Endothelial cell of umbilical vein (primary cell): Measurements from ENCODE around the gene SUMF1. TPM values are rescaled to one million over a fixed set of nuclear protein-coding genes. Genes with fewer than 3 reads are reported as not detected.

ENCODE experiments used
- BruUV-seq: library from RNA; stranded (reverse); fragments of 400-500 nt; replicated peaks from 2 replicates; lab custom pipeline; 2021; lab: Mats Ljungman, UMichigan
- CTCF ChIA-PET: fragments of 300-600, 350-600 bp; sonication (Branson Sonifier 250); formaldehyde crosslinking; loops from one replicate; lab custom pipeline; 2021; ENCODE audit warnings: antibody characterized with exemption, inconsistent platforms; lab: Charles Lee
- POLR2A ChIA-PET: fragments of 300-600, 350-600 bp; sonication (Branson Sonifier 250); formaldehyde crosslinking; loops from one replicate; lab custom pipeline; 2021; ENCODE audit warnings: antibody characterized with exemption, inconsistent platforms; lab: Charles Lee
- DNase-seq: peaks from one replicate; pipeline ENCODE4 v3.0.0-alpha.2; 2011; ENCODE audit warnings: low read depth, low spot score
- FAIRE-seq: peaks from 2 replicates; lab custom pipeline; 2011; peaks lifted over from hg19 to GRCh38; lab: Jason Lieb, UNC
- H2AFZ ChIP-seq: 2 replicates; pipeline ENCODE4 v1.6.0; 2012; ENCODE audit warnings: low read depth, low read length, control low read depth, inconsistent platforms
- H3K27ac ChIP-seq: 2 replicates; pipeline ENCODE4 v1.5.1; 2011; ENCODE audit warnings: low read depth, mild to moderate bottlenecking, control low read depth, low read length, moderate library complexity; ENCODE audit not compliant: insufficient read depth
- H3K27me3 ChIP-seq, 2 experiments: 2 replicates each; pipeline versions ENCODE4 v1.6.0 to v1.6.1; 2011; ENCODE audit warnings: low read length in 2 of 2, mixed read lengths in 1 of 2; ENCODE audit not compliant: control insufficient read depth in 2 of 2, insufficient read depth in 2 of 2
- H3K36me3 ChIP-seq, 2 experiments: 2 replicates in 1 of 2; 3 replicates in 1 of 2; pipeline ENCODE4 v1.5.1; 2011; ENCODE audit warnings: low read length in 2 of 2, mild to moderate bottlenecking in 1 of 2, moderate library complexity in 1 of 2; ENCODE audit not compliant: control insufficient read depth in 2 of 2, insufficient read depth in 2 of 2; ENCODE audit errors: extremely low read depth in 1 of 2
- H3K4me1 ChIP-seq: 3 replicates; pipeline ENCODE4 v1.5.1; 2011; ENCODE audit warnings: mild to moderate bottlenecking, low read length; ENCODE audit not compliant: control insufficient read depth, insufficient read depth; ENCODE audit errors: extremely low read depth
- H3K4me2 ChIP-seq: 2 replicates; pipeline ENCODE4 v1.6.1; 2011; ENCODE audit warnings: low read length, control low read depth, mixed read lengths; ENCODE audit not compliant: insufficient read depth
- H3K4me3 ChIP-seq, 3 experiments: fragments of 200-600 bp in 1 of 3; sonication (generic), shearing (Covaris generic) in 1 of 3; replicated peaks in 1 of 3; 2 replicates each; pipeline ENCODE4 v1.5.1; 2011 to 2016; ENCODE audit warnings: control low read depth in 3 of 3, low read length in 3 of 3, mild to moderate bottlenecking in 2 of 3, inconsistent platforms in 1 of 3, low read depth in 1 of 3, moderate library complexity in 1 of 3; ENCODE audit not compliant: insufficient read depth in 1 of 3
- H3K79me2 ChIP-seq: 2 replicates; pipeline ENCODE4 v1.6.0; 2012; ENCODE audit warnings: low read length, inconsistent platforms; ENCODE audit not compliant: control insufficient read depth, insufficient read depth
- H3K9ac ChIP-seq: replicated peaks from 2 replicates; pipeline ENCODE3; 2011; ENCODE audit warnings: low read length, control low read depth; ENCODE audit not compliant: insufficient read depth; ENCODE audit errors: extremely low read depth
- H3K9me1 ChIP-seq: replicated peaks from 3 replicates; pipeline ENCODE4 v1.6.0; 2011; ENCODE audit warnings: mild to moderate bottlenecking, low read length; ENCODE audit not compliant: control insufficient read depth, insufficient read depth; ENCODE audit errors: extremely low read depth
- H3K9me3 ChIP-seq: replicated peaks from 2 replicates; pipeline ENCODE4 v1.5.1; 2012; ENCODE audit warnings: low read length, inconsistent platforms; ENCODE audit not compliant: control insufficient read depth, insufficient read depth
- H4K20me1 ChIP-seq: replicated peaks from 2 replicates; pipeline ENCODE3; 2011; ENCODE audit warnings: mild to moderate bottlenecking, low read length; ENCODE audit not compliant: control insufficient read depth, insufficient read depth; ENCODE audit errors: extremely low read depth
- CTCF ChIP-seq, 2 donors: IDR thresholded peaks; 1 replicate in 1 of 2; 2 replicates in 1 of 2; pipeline ENCODE4 v1.5.1; 2011; ENCODE audit warnings: low read length in 2 of 2, mild to moderate bottlenecking in 2 of 2, moderate library complexity in 2 of 2, control low read depth in 1 of 2, inconsistent platforms in 1 of 2, low read depth in 1 of 2; ENCODE audit not compliant: insufficient read depth in 1 of 2; ENCODE audit errors: extremely low read depth in 1 of 2
- EZH2 ChIP-seq: IDR thresholded peaks from 2 replicates; pipeline ENCODE4 v1.6.1; 2012; ENCODE audit warnings: borderline replicate concordance, low read depth, mild to moderate bottlenecking, moderate library complexity, low read length, inconsistent platforms; ENCODE audit not compliant: severe bottlenecking
- FOS ChIP-seq: IDR thresholded peaks from 2 replicates; pipeline ENCODE4 v1.6.1; 2011; ENCODE audit warnings: mild to moderate bottlenecking, low read length, moderate library complexity, borderline replicate concordance; ENCODE audit not compliant: insufficient read depth
- GATA2 ChIP-seq: IDR thresholded peaks from 2 replicates; pipeline ENCODE4 v1.7.0; 2011; ENCODE audit warnings: low read depth, mild to moderate bottlenecking, moderate library complexity, mixed read lengths, low read length; ENCODE audit not compliant: insufficient read length, insufficient read depth
- JUN ChIP-seq: IDR thresholded peaks from 2 replicates; pipeline ENCODE4 v1.6.1; 2011; ENCODE audit warnings: borderline replicate concordance, low read depth; ENCODE audit not compliant: insufficient read length, insufficient read depth
- MAX ChIP-seq: IDR thresholded peaks from 2 replicates; pipeline ENCODE4 v1.6.1; 2011; ENCODE audit not compliant: insufficient read depth, insufficient read length
- MYC ChIP-seq: IDR thresholded peaks from one replicate; pipeline ENCODE4 v1.6.1; 2011; ENCODE audit warnings: mild to moderate bottlenecking, low read depth, low read length
- POLR2A ChIP-seq: IDR thresholded peaks from 2 replicates; pipeline ENCODE4 v1.6.1; 2012; ENCODE audit warnings: low read depth, mild to moderate bottlenecking, control low read depth, low read length
- POLR2AphosphoS5 ChIP-seq: IDR thresholded peaks from 2 replicates; pipeline ENCODE4 v1.6.1; 2012; ENCODE audit warnings: low read depth, mild to moderate bottlenecking, control low read depth, low read length, moderate library complexity; ENCODE audit not compliant: insufficient read depth
- dilution Hi-C: fragments of 300-500 bp; cut with MboI; formaldehyde crosslinking; loops from one replicate; pipeline ENCODE4 v1.15.0; 2019; ENCODE audit warnings: low sequenced_read_pairs; ENCODE audit not compliant: extremely low pct_ligation_motif_present
- intact Hi-C: fragments of 100-400 bp; cut with micrococcal nuclease; formaldehyde crosslinking; loops from one replicate; pipeline ENCODE4 v1.10.0; 2022
- polyA plus RNA-seq, 4 experiments: library from polyadenylated mRNA; depleted of rRNA in 3 of 4; stranded (reverse) in 3 of 4; unstranded in 1 of 4; fragments of >200 nt; gene quantifications; 2 replicates each; pipeline versions ENCODE4 v1.2.1 to v1.2.3, GENCODE V29; 2011 to 2012; ENCODE audit warnings: missing spikeins in 1 of 4
- total RNA-seq: library from RNA; stranded (reverse); gene quantifications from 2 replicates; pipeline ENCODE4 v1.2.3, GENCODE V29; 2021

SUMF1 gene
- total and polyA plus RNA-seq, 2 donors (not counting 3 experiments of a cell fraction or from before 2014, with no cell fraction given): 31.5 to 46.8 TPM

GRCh38 chr3:4475804-4476203, 8.7 kb upstream of the SUMF1 start:
- Histone ChIP-seq H3K9me3 (no peaks in the 10 kb centered on the region), H3K9me1 (no peaks in the 10 kb centered on the region), H2AFZ (no peak overlapping the region), H3K4me2 (no peak overlapping the region), H3K4me3 (no peak overlapping the region), H3K27ac (no peak overlapping the region), H3K27me3 (no peaks in the 10 kb centered on the region), H4K20me1 (no peaks in the 10 kb centered on the region), H3K79me2 (no peaks in the 10 kb centered on the region), H3K36me3 (no peaks in the 10 kb centered on the region), H3K9ac (no peak overlapping the region), H3K4me1 (peaks cover 22% of the 10 kb centered on the region)
- intact Hi-C loops (no loop called here), dilution Hi-C loops (no loop called here)
- no peak for TF ChIP-seq GATA2
- TF ChIP-seq CTCF (IDR thresholded peaks at IDR 0.05; ENCODE audit: extremely low read depth in 1 of 2, insufficient read depth in 1 of 2, low read depth in 1 of 2, low read length in 2 of 2): no peak
- TF ChIP-seq POLR2AphosphoS5: no peak
- no peak for TF ChIP-seq MYC
- TF ChIP-seq JUN: no peak
- TF ChIP-seq EZH2: no peak
- no peak for TF ChIP-seq FOS
- no peak for TF ChIP-seq POLR2A
- TF ChIP-seq MAX: no peak
- no peak for FAIRE-seq
- DNase-seq: no peak
- CTCF ChIA-PET: interaction anchor here (1.5 to 2.3 kb wide), 3 partner anchors 17 to 158 kb away, joined by 5 to 20 read pairs (median 8); partner anchors contain the start of gene ITPR1
- POLR2A ChIA-PET: no interaction called here
- BruUV-seq: no TSS peak
